ENCODE results near the gene CENPP. TPM values are rescaled to one million over a fixed set of nuclear protein-coding genes. Genes with fewer than 3 reads are reported as not detected.

Gene CENPP
- total RNA-seq, 1 donor from 2014 or later = 5.7 TPM

DNA sequence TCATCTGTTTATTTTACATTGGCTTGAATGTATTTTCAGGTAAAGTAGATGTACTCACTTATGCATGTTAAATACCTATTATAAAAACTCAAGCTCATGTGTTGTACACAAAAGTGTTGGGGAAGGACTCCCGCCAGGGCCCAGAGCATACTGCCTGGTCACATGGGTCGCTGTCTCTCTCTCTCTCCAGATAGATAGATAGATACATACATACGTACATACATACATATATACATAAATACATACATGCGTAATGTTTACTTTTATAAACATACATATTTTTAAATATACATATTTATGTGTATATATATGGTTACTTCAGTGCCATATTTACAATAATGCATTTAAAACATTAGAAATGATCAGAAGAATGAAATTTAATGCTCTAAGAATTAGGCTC is 131.8 kb downstream of the CENPP start:
- H3K9me3 Mint-ChIP-seq (ENCODE audit: unreplicated experiment) = no peaks in the 10 kb centered on the region
- H3K27me3 Mint-ChIP-seq (ENCODE audit: unreplicated experiment) = no peaks in the 10 kb centered on the region
- TF ChIP-seq, protein P1, sequence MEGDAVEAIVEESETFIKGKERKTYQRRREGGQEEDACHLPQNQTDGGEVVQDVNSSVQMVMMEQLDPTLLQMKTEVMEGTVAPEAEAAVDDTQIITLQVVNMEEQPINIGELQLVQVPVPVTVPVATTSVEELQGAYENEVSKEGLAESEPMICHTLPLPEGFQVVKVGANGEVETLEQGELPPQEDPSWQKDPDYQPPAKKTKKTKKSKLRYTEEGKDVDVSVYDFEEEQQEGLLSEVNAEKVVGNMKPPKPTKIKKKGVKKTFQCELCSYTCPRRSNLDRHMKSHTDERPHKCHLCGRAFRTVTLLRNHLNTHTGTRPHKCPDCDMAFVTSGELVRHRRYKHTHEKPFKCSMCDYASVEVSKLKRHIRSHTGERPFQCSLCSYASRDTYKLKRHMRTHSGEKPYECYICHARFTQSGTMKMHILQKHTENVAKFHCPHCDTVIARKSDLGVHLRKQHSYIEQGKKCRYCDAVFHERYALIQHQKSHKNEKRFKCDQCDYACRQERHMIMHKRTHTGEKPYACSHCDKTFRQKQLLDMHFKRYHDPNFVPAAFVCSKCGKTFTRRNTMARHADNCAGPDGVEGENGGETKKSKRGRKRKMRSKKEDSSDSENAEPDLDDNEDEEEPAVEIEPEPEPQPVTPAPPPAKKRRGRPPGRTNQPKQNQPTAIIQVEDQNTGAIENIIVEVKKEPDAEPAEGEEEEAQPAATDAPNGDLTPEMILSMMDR (IDR thresholded peaks at IDR 0.05; ENCODE audit: partially characterized antibody, unreplicated experiment) = no peak
- no peak overlapping the region for H3K27ac Mint-ChIP-seq (ENCODE audit: unreplicated experiment)
- no peaks in the 10 kb centered on the region for H3K36me3 Mint-ChIP-seq (ENCODE audit: unreplicated experiment)
- H3K4me1 Mint-ChIP-seq (ENCODE audit: low read depth, unreplicated experiment) = no peaks in the 10 kb centered on the region
- DNase-seq = no peak
- H3K4me3 Mint-ChIP-seq (ENCODE audit: unreplicated experiment) = no peak overlapping the region

- Mint-ChIP-seq H3K9me3 (ENCODE audit: unreplicated experiment) (no peaks in the 10 kb centered on the region), H3K36me3 (ENCODE audit: unreplicated experiment) (no peaks in the 10 kb centered on the region), H3K27me3 (ENCODE audit: unreplicated experiment) (no peaks in the 10 kb centered on the region), H3K4me3 (ENCODE audit: unreplicated experiment) (no peak overlapping the region), H3K4me1 (ENCODE audit: low read depth, unreplicated experiment) (no peaks in the 10 kb centered on the region), H3K27ac (ENCODE audit: unreplicated experiment) (no peak overlapping the region)
- TF ChIP-seq, protein P1 (IDR thresholded peaks at IDR 0.05; ENCODE audit: partially characterized antibody, unreplicated experiment) = no peak
- no peak for DNase-seq
Observed at GRCh38 chr9:92463387-92463786, 137.6 kb downstream of the CENPP start.

DNA sequence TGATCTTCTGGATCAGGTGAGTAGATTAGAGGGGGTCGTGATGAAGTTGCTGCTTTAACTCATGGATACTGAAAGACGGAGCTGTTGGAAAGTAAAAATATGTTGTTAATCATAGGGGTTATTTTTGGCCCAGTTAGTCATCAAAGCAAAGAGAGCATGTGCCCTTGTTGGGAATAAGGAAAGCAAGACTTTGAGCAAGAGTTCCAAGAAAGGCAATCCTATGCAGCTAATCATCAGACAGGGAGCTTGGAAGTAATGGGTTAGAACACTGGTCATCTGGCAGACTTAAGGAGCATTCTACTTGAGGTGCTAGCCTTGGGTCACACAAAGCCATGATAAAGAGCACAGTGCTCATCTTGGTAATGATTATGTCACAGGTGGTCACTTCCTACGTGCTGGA is 138.2 kb downstream of the CENPP start:
- H3K27me3 Mint-ChIP-seq (ENCODE audit: unreplicated experiment) = no peaks in the 10 kb centered on the region
- DNase-seq = no peak
- H3K27ac Mint-ChIP-seq (ENCODE audit: unreplicated experiment) = no peak overlapping the region
- H3K4me1 Mint-ChIP-seq (ENCODE audit: low read depth, unreplicated experiment) = no peaks in the 10 kb centered on the region
- TF ChIP-seq, protein P1 (IDR thresholded peaks at IDR 0.05; ENCODE audit: partially characterized antibody, unreplicated experiment) = no peak
- H3K36me3 Mint-ChIP-seq (ENCODE audit: unreplicated experiment) = no peaks in the 10 kb centered on the region
- H3K4me3 Mint-ChIP-seq (ENCODE audit: unreplicated experiment) = no peak overlapping the region
- H3K9me3 Mint-ChIP-seq (ENCODE audit: unreplicated experiment) = no peaks in the 10 kb centered on the region

GRCh38 chr9:92467041-92467440 is 141.3 kb downstream of the CENPP start:
- TF ChIP-seq, protein P1 (IDR thresholded peaks at IDR 0.05; ENCODE audit: partially characterized antibody, unreplicated experiment) = no peak

GRCh38 chr9:92467511-92467910 is 141.8 kb downstream of the CENPP start:
- no peak for DNase-seq
- H3K27me3 Mint-ChIP-seq (ENCODE audit: unreplicated experiment) = no peaks in the 10 kb centered on the region
- H3K36me3 Mint-ChIP-seq (ENCODE audit: unreplicated experiment) = no peaks in the 10 kb centered on the region
- H3K4me1 Mint-ChIP-seq (ENCODE audit: low read depth, unreplicated experiment) = no peaks in the 10 kb centered on the region
- H3K27ac Mint-ChIP-seq (ENCODE audit: unreplicated experiment) = no peak overlapping the region
- H3K4me3 Mint-ChIP-seq (ENCODE audit: unreplicated experiment) = no peak overlapping the region
- no peaks in the 10 kb centered on the region for H3K9me3 Mint-ChIP-seq (ENCODE audit: unreplicated experiment)
- TF ChIP-seq, protein P1 (IDR thresholded peaks at IDR 0.05; ENCODE audit: partially characterized antibody, unreplicated experiment) = no peak

More at GRCh38 chr9:92467041-92467440, 141.3 kb downstream of the CENPP start:
- Mint-ChIP-seq H3K27ac (ENCODE audit: unreplicated experiment) (no peak overlapping the region), H3K4me1 (ENCODE audit: low read depth, unreplicated experiment) (no peaks in the 10 kb centered on the region), H3K9me3 (ENCODE audit: unreplicated experiment) (no peaks in the 10 kb centered on the region), H3K36me3 (ENCODE audit: unreplicated experiment) (no peaks in the 10 kb centered on the region), H3K4me3 (ENCODE audit: unreplicated experiment) (no peak overlapping the region), H3K27me3 (ENCODE audit: unreplicated experiment) (no peaks in the 10 kb centered on the region)
- no peak for DNase-seq
